Measurements from ENCODE around the gene WWOX.
A peak's percentile ranks its signal among the peaks of the same experiment; 100 is the strongest.

The WWOX gene

DNA sequence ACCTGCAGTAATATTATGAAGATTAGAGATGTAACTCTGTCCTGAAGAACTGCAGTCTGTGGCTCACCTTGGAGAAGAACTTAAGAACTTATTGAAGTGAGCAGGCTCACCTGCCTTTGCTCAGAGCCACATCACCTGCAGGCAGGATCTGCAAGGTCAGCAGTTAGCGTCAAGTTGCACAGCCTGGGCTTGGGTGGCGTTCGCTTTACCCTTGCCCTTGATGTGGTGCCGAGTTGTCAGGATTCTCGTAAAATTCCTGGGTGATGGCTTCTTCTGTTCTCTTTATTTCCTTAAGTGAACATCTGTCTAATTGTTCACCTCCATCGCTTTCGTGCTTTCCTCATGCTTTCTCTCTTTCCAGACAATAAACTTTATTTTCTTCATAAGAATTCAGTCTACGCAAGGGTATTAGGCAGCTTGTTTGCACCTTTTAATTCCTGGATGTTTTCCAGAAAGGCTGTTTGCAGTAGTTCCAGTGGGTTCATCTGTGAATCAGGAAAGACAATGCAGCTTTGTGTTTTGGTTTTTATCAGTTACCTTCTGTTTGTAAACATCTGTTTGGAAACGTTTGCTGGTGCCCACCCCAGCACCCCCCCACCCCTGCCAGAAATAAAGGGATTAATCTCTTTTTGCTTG lies 254.3 kb downstream of the WWOX start:
- peak; percentile 39 for DNase-seq (ENCODE audit: low read depth)
- H3K4me3 ChIP-seq (ENCODE audit: low read depth, low read length), result no peak overlapping the region
- TF ChIP-seq, protein P1, sequence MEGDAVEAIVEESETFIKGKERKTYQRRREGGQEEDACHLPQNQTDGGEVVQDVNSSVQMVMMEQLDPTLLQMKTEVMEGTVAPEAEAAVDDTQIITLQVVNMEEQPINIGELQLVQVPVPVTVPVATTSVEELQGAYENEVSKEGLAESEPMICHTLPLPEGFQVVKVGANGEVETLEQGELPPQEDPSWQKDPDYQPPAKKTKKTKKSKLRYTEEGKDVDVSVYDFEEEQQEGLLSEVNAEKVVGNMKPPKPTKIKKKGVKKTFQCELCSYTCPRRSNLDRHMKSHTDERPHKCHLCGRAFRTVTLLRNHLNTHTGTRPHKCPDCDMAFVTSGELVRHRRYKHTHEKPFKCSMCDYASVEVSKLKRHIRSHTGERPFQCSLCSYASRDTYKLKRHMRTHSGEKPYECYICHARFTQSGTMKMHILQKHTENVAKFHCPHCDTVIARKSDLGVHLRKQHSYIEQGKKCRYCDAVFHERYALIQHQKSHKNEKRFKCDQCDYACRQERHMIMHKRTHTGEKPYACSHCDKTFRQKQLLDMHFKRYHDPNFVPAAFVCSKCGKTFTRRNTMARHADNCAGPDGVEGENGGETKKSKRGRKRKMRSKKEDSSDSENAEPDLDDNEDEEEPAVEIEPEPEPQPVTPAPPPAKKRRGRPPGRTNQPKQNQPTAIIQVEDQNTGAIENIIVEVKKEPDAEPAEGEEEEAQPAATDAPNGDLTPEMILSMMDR (IDR thresholded peaks at IDR 0.05; ENCODE audit: control insufficient read depth, extremely low read depth, insufficient read depth), result no peak

DNA sequence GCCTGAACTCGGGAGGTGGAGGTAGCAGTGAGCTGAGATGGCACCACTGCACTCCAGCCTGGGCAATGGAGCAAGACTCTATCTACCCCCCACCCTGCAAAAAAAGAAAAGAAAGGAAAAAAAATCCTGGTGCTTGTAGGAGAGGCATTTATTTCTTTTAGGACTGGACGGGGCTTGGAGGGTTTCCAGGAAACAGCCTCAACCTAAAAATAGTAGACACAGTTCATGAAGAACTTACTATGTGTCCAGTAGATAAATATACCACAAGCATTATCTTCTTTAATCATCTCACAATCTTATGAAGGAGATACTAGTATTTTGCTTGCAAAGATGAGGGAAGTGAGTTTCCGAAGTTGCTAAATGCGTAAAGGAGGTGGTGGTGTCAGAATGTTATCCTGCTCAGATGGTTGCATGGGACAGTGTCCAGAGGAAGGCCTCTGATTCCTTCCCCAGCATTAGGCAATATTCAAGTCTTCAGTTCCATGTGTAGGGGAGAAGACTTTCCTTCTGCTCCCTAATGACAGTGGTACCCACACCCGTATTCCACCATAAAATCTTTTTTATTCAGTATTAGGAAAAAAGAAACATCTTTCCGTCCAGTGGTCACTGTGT lies 263.2 kb downstream of the WWOX start:
- TF ChIP-seq, protein P1 (IDR thresholded peaks at IDR 0.05; ENCODE audit: control insufficient read depth, extremely low read depth, insufficient read depth), result no peak
- no peak for DNase-seq (ENCODE audit: low read depth)
- no peak overlapping the region for H3K4me3 ChIP-seq (ENCODE audit: low read depth, low read length)

DNA sequence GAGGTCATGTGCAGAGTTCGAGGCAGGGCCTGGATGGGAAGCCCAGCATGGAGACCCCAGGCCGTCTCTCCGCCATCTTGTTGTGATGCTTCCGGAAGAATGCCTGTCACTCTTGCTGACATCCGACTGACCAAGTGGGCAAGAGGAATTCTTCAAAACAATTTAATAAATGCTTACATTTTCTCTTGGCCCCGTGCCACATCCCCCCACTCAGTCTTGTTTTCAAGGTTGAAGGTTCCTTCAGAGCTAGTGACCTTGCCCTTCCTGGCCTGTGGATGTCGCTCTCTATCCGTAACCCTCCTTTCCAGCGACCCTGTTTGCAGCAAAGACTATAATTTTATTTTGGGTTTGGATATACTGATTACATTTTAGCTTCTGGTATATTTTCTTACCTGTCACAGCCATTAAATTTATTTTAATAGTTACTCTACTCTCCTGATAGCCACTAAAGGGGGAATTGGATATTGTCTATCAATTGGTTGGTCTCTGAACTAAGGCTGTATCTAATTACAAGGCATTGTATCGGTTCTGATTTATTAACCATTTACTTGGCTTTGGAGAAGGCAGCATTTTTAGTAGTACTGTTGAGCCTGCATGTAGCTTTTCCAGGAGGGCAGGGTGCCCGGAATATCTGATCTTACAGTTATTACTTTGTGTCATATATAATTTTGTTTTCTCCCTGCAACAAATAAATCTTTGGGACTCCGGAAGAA lies 264.5 kb downstream of the WWOX start:
- TF ChIP-seq, protein P1 (IDR thresholded peaks at IDR 0.05; ENCODE audit: control insufficient read depth, extremely low read depth, insufficient read depth), result no peak
- no peak for DNase-seq (ENCODE audit: low read depth)
- H3K4me3 ChIP-seq (ENCODE audit: low read depth, low read length), result no peak overlapping the region

DNA sequence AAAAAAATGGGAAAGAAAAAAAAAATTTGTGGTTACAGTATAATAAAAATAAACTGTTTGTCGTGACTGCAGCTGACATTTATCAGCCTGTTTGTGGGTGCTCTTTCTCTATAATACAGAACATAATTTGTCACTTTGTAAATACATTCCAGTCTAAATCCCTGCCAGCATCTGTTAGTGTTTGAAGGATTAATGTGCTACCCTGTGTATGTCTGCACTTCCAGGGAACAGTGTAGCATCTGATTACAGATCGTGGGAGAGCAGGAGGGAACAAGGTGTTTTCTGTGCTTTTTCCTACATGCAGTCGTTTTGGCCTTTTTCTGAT lies 265.1 kb downstream of the WWOX start:
- no peak overlapping the region for H3K4me3 ChIP-seq (ENCODE audit: low read depth, low read length)
- TF ChIP-seq, protein P1 (IDR thresholded peaks at IDR 0.05; ENCODE audit: control insufficient read depth, extremely low read depth, insufficient read depth), result no peak
- DNase-seq (ENCODE audit: low read depth), result no peak

DNA sequence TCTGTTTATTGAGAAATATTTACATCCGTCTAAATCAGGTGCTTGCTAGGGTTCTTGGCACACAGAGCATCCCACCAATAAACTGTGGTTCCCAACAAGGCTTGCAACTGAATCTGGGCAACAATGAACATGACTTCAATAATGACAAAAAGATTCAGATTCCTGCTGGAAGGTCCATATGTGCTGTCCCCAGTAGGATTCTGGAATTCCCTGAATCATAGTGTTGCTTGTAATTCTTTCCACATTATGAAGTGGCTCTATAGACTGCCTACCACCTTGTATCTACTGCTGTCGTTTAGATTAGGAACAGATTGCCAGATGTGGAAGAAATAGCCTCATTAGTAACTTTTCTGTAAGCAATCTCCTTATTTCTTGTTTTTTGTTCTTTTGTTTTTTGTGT lies 265.9 kb downstream of the WWOX start:
- H3K4me3 ChIP-seq (ENCODE audit: low read depth, low read length), result no peak overlapping the region
- no peak for DNase-seq (ENCODE audit: low read depth)
- TF ChIP-seq, protein P1 (IDR thresholded peaks at IDR 0.05; ENCODE audit: control insufficient read depth, extremely low read depth, insufficient read depth), result no peak

DNA sequence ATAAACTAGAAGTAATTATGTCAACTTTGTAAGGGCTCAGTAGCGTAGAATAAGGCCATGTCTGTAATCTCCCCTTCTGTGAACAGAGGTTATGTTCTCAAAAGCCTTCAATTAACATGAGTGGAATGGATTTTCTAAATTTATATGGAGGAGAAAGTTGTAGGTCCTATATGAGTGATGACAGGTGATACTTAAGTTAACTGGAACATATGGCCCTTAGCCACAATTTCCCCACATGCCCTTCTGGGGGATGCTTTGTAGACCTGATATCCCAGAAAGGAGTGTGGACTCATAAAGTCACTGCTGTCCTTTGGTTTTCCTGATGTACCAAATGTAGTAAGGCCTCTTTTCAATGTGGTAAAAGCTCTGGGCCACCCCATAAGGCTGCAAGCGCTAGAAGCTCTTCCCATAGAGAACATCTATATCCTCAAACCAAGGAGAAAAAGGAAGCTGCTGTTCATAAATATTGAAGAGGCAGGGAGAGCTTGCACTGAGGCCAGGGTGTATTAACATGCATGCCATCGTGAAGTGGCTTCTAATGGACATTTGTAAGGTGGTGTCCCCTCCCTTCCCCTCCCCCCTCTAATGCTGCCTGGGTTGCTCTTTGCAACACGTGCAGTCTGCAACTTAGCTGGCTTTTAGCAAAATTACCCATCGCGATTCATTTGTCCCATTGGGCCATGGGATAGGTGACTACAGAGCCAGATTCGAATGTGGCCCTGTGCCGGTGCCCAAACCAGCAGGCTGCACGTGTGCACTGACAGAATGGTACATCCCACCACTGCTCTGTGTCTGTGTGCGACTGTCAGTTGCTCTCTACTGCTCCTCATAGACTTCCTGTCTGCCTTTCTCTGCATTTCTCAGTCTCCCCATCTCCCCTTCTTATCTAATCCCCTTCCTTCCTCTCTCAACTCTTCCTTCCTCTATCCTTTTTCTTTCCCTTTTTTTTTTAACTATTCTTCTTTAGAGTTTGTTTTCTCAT lies 269.0 kb downstream of the WWOX start:
- no peak overlapping the region for H3K4me3 ChIP-seq (ENCODE audit: low read depth, low read length)
- TF ChIP-seq, protein P1 (IDR thresholded peaks at IDR 0.05; ENCODE audit: control insufficient read depth, extremely low read depth, insufficient read depth), result no peak
- no peak for DNase-seq (ENCODE audit: low read depth)

Data from LNCaP clone FGC (cell line).